CD14-positive monocyte (primary cell): ENCODE results near the gene MYBPC2. TPM values are rescaled to one million over a fixed set of nuclear protein-coding genes. Genes with fewer than 3 reads are reported as not detected.
A peak's percentile ranks its signal among the peaks of the same experiment; 100 is the strongest.

ENCODE experiments used
- DNase-seq, 3 donors: peaks; one replicate each; pipeline ENCODE4 v3.0.0-alpha.2; 2011 to 2022
- H2AFZ ChIP-seq: 2 replicates; pipeline ENCODE4 v1.6.0; 2012; ENCODE audit warnings: mild to moderate bottlenecking, low read depth, low read length, inconsistent platforms; ENCODE audit not compliant: insufficient read depth, poor library complexity, severe bottlenecking
- H3K27ac ChIP-seq, 2 donors: 1 replicate in 1 of 2; 2 replicates in 1 of 2; pipeline ENCODE4 v1.5.1; 2012 to 2013; ENCODE audit warnings: low read length in 2 of 2, control low read depth in 1 of 2, inconsistent platforms in 1 of 2, low read depth in 1 of 2, mild to moderate bottlenecking in 1 of 2
- H3K27me3 ChIP-seq, 2 donors: one replicate each; pipeline versions ENCODE4 v1.6.0 to v1.6.1; 2011 to 2013; ENCODE audit warnings: low read length in 2 of 2; ENCODE audit not compliant: control insufficient read depth in 2 of 2, insufficient read depth in 2 of 2
- H3K36me3 ChIP-seq, 2 donors: replicated peaks in 1 of 2; 1 replicate in 1 of 2; 2 replicates in 1 of 2; pipeline versions ENCODE4 v1.5.1 to v1.6.1; 2012 to 2013; ENCODE audit warnings: low read length in 2 of 2, control low read depth in 1 of 2, inconsistent platforms in 1 of 2, mild to moderate bottlenecking in 1 of 2; ENCODE audit not compliant: insufficient read depth in 2 of 2, control insufficient read depth in 1 of 2
- H3K4me1 ChIP-seq, 2 donors: 1 replicate in 1 of 2; 2 replicates in 1 of 2; pipeline versions ENCODE4 v1.5.1 to v1.6.1; 2012 to 2013; ENCODE audit warnings: low read length in 2 of 2, control low read depth in 1 of 2, inconsistent platforms in 1 of 2, mild to moderate bottlenecking in 1 of 2, moderate library complexity in 1 of 2; ENCODE audit not compliant: insufficient read depth in 2 of 2, control insufficient read depth in 1 of 2
- H3K4me2 ChIP-seq: replicated peaks from 2 replicates; pipeline ENCODE3; 2012; ENCODE audit warnings: low read length, moderate library complexity, mild to moderate bottlenecking; ENCODE audit not compliant: poor library complexity, severe bottlenecking; ENCODE audit errors: extremely low read depth
- H3K4me3 ChIP-seq, 3 experiments: fragments of 200-600 bp in 1 of 3; sonication (generic) in 1 of 3; replicated peaks in 1 of 3; 1 replicate in 2 of 3; 2 replicates in 1 of 3; pipeline ENCODE4 v1.5.1; 2011 to 2013; ENCODE audit warnings: low read length in 3 of 3, mild to moderate bottlenecking in 3 of 3, control low read depth in 2 of 3, low read depth in 2 of 3, inconsistent platforms in 1 of 3, moderate library complexity in 1 of 3
- H3K79me2 ChIP-seq: 2 replicates; pipeline ENCODE4 v1.6.0; 2012; ENCODE audit warnings: mild to moderate bottlenecking, control low read depth, inconsistent platforms, low read length, moderate library complexity; ENCODE audit not compliant: insufficient read depth
- H3K9ac ChIP-seq: 2 replicates; pipeline ENCODE4 v1.6.0; 2017; ENCODE audit warnings: low read length, mild to moderate bottlenecking; ENCODE audit not compliant: insufficient read depth, poor library complexity, severe bottlenecking
- H3K9me3 ChIP-seq, 2 donors: replicated peaks in 1 of 2; 1 replicate in 1 of 2; 2 replicates in 1 of 2; pipeline versions ENCODE4 v1.5.1 to v1.6.1; 2012 to 2013; ENCODE audit warnings: low read length in 2 of 2, control low read depth in 1 of 2; ENCODE audit not compliant: control insufficient read depth in 1 of 2, insufficient read depth in 1 of 2
- H4K20me1 ChIP-seq: 2 replicates; pipeline ENCODE4 v1.6.0; 2012; ENCODE audit warnings: mild to moderate bottlenecking, low read length, control low read depth, moderate library complexity; ENCODE audit not compliant: insufficient read depth
- H3K27ac Mint-ChIP-seq, 7 donors: one replicate each; pipeline ENCODE4 v1.8.0; 2020; ENCODE audit warnings: mild to moderate bottlenecking in 7 of 7, mixed read lengths in 7 of 7, moderate library complexity in 6 of 7, inconsistent platforms in 2 of 7
- H3K27me3 Mint-ChIP-seq, 3 donors: one replicate each; pipeline ENCODE4 v1.8.0; 2021 to 2022; ENCODE audit warnings: low read depth in 3 of 3, mild to moderate bottlenecking in 3 of 3, mixed read lengths in 3 of 3, moderate library complexity in 3 of 3, inconsistent platforms in 1 of 3
- H3K36me3 Mint-ChIP-seq, 2 donors: one replicate each; pipeline ENCODE4 v1.8.0; 2020; ENCODE audit warnings: mixed read lengths in 2 of 2, inconsistent platforms in 1 of 2, mild to moderate bottlenecking in 1 of 2
- H3K4me1 Mint-ChIP-seq: one replicate; pipeline ENCODE4 v1.8.0; 2020; ENCODE audit warnings: mild to moderate bottlenecking, mixed read lengths
- H3K4me3 Mint-ChIP-seq, 2 donors: one replicate each; pipeline ENCODE4 v1.8.0; 2020; ENCODE audit warnings: mild to moderate bottlenecking in 2 of 2, mixed read lengths in 2 of 2, moderate library complexity in 1 of 2
- H3K9me3 Mint-ChIP-seq, 7 donors: one replicate each; pipeline ENCODE4 v1.8.0; 2020 to 2022; ENCODE audit warnings: mixed read lengths in 7 of 7, mild to moderate bottlenecking in 6 of 7, moderate library complexity in 6 of 7, inconsistent platforms in 2 of 7
- WGBS: methylation state at CpG from one replicate; pipeline ENCODE4 v1.1.5; 2013; ENCODE audit warnings: missing lambda C conversion rate; ENCODE audit not compliant: insufficient coverage; 5-methylcytosine and 5-hydroxymethylcytosine counted together
- intact Hi-C, 2 donors: fragments of 100-400 bp; cut with micrococcal nuclease; formaldehyde crosslinking; loops; one replicate each; pipeline versions ENCODE4 v1.15.0 to v1.15.1; 2023
- polyA plus RNA-seq, 3 donors: library from polyadenylated mRNA; depleted of rRNA in 1 of 3; unstranded in 2 of 3; stranded (reverse) in 1 of 3; fragments of 300-500 nt in 2 of 3; fragments of >200 nt in 1 of 3; fragmentation: Illumina TruSeq in 2 of 3; gene quantifications; 1 replicate in 2 of 3; 2 replicates in 1 of 3; pipeline ENCODE4 v1.2.3, GENCODE V29; 2012 to 2021
- TF ChIP-seq, protein P1 (sequence below): fragments of 200-600 bp; IDR thresholded peaks from one replicate; pipeline ENCODE4 v1.8.0; 2022; ENCODE audit warnings: antibody characterized with exemption, mild to moderate bottlenecking

Gene MYBPC2
- polyA plus RNA-seq, 3 donors = not detected

DNA sequence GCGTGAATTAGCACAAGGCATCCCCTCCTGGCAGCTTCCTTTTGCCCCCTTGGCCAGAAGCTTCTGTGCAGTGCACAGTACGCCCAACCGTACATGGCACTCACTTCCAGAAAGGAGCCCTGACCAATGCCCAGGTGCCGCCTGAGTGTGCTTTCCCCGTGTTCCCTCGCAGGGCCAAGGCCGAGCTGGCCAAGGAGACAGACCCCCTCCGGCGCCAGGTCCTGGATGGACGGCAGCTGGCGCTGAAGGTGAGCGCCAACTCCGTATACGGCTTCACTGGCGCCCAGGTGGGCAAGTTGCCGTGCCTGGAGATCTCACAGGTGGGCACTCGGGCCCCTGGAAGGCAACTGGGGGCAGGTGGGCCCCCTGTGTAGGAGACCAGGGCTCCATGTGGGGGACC, 23.3 kb upstream of the MYBPC2 start:
- H3K9ac ChIP-seq = no peak overlapping the region
- H3K9me3 ChIP-seq = peaks cover 0 to 4% of the 10 kb centered on the region in 2 donors
- TF ChIP-seq, protein P1, sequence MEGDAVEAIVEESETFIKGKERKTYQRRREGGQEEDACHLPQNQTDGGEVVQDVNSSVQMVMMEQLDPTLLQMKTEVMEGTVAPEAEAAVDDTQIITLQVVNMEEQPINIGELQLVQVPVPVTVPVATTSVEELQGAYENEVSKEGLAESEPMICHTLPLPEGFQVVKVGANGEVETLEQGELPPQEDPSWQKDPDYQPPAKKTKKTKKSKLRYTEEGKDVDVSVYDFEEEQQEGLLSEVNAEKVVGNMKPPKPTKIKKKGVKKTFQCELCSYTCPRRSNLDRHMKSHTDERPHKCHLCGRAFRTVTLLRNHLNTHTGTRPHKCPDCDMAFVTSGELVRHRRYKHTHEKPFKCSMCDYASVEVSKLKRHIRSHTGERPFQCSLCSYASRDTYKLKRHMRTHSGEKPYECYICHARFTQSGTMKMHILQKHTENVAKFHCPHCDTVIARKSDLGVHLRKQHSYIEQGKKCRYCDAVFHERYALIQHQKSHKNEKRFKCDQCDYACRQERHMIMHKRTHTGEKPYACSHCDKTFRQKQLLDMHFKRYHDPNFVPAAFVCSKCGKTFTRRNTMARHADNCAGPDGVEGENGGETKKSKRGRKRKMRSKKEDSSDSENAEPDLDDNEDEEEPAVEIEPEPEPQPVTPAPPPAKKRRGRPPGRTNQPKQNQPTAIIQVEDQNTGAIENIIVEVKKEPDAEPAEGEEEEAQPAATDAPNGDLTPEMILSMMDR = no peak
- no peak for DNase-seq
- Mint-ChIP-seq H3K27me3 (no peaks in the 10 kb centered on the region), H3K9me3 (peaks cover 0 to 6% (median 0%) of the 10 kb centered on the region in 7 donors), H3K4me3 (no peak overlapping the region), H3K4me1 (peaks cover under 1% of the 10 kb centered on the region), H3K27ac (peak overlapping the region in 2 of 7 donors; percentile 20 to 58), H3K36me3 (peaks cover 38 to 62% of the 10 kb centered on the region in 2 donors)
- H3K4me1 ChIP-seq = peaks cover 0 to 2% of the 10 kb centered on the region in 2 donors
- H2AFZ ChIP-seq = no peak overlapping the region
- peaks cover 30 to 42% of the 10 kb centered on the region in 2 donors for H3K36me3 ChIP-seq
- no peak overlapping the region for H3K4me3 ChIP-seq
- H3K27me3 ChIP-seq = no peaks in the 10 kb centered on the region
- H3K27ac ChIP-seq = no peak overlapping the region
- H3K4me2 ChIP-seq = no peak overlapping the region
- no peaks in the 10 kb centered on the region for H3K79me2 ChIP-seq
- intact Hi-C loops = no loop called here
- 99% methylated on average over 17 of the region's 17 CpGs for WGBS
- H4K20me1 ChIP-seq = no peaks in the 10 kb centered on the region

DNA sequence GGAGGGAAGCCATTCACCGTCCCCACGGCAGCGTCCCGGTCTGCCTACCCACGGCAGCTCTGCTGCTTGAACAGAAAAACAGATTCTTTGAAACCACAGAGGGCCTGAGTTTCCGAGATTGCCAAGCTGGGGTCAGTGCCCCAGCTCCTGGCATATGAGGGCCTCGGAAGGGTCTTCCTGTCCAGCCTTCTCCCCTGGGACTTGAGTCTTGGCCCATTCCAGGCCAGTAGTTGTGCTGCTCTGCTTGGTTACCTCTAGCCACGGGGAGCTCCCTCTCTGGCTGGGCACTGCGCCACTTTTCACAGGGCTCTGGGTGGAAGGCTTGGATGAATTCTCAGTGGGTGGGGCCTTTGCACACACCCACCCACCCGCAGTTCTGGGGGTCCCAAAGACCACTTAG, 22.6 kb upstream of the MYBPC2 start:
- no peaks in the 10 kb centered on the region for H3K27me3 Mint-ChIP-seq
- Histone ChIP-seq H3K9ac (no peak overlapping the region), H3K9me3 (peaks cover 0 to 4% of the 10 kb centered on the region in 2 donors), H3K4me3 (no peak overlapping the region), H2AFZ (no peak overlapping the region), H3K36me3 (peaks cover 30 to 42% of the 10 kb centered on the region in 2 donors), H3K27ac (no peak overlapping the region), H4K20me1 (no peaks in the 10 kb centered on the region), H3K79me2 (no peaks in the 10 kb centered on the region), H3K4me2 (no peak overlapping the region), H3K27me3 (no peaks in the 10 kb centered on the region), H3K4me1 (peaks cover 6 to 10% of the 10 kb centered on the region in 2 donors)
- H3K36me3 Mint-ChIP-seq = peaks cover 36 to 54% of the 10 kb centered on the region in 2 donors
- 96% methylated on average over 8 of the region's 10 CpGs for WGBS
- DNase-seq = no peak
- H3K4me3 Mint-ChIP-seq = no peak overlapping the region
- H3K27ac Mint-ChIP-seq = peak overlapping the region in 2 of 7 donors; percentile 13 to 26
- intact Hi-C loops = loop anchor here in 1 of 2 donors (5.0 kb wide), 1 partner anchor 43 kb away; the partner anchor contains the start of gene NAPSA
- peaks cover 8% of the 10 kb centered on the region for H3K4me1 Mint-ChIP-seq
- TF ChIP-seq, protein P1 = no peak
- H3K9me3 Mint-ChIP-seq = peaks cover 0 to 6% (median 0%) of the 10 kb centered on the region in 7 donors
